ENCODE data around the gene NRBF2.
"Not testable (repeated sequence)": the region's sequence is repeated elsewhere in the genome, so short reads cannot be mapped to it uniquely, and the experiment has no call there.

Gene NRBF2

GRCh38 chr10:63133056-63133820 is at the start of gene NRBF2:
NRBF2 (plus strand) TSS chr10:63133328; CDS start chr10:63133471, 143 bp downstream.
- peak; percentile 99 for DNase-seq

GRCh38 chr10:63083406-63083805 is 49.7 kb upstream of the NRBF2 start:
- not testable (repeated sequence) for DNase-seq

GRCh38 chr10:63083904-63084689 is 49.0 kb upstream of the NRBF2 start:
- DNase-seq = peak; percentile 21

- DNase-seq = no peak
Measured at GRCh38 chr10:63084690-63085382, 48.3 kb upstream of the NRBF2 start.

GRCh38 chr10:63093227-63093626 is 39.9 kb upstream of the NRBF2 start:
- DNase-seq = no peak

GRCh38 chr10:63094405-63094804 is 38.7 kb upstream of the NRBF2 start:
- no peak for DNase-seq

- no peak for DNase-seq
Measured at GRCh38 chr10:63094881-63095280, 38.2 kb upstream of the NRBF2 start.

- no peak for DNase-seq
Measured at GRCh38 chr10:63099734-63100133, 33.4 kb upstream of the NRBF2 start.

GRCh38 chr10:63101091-63101490 is 32.0 kb upstream of the NRBF2 start:
- not testable (repeated sequence) for DNase-seq

GRCh38 chr10:63102279-63102883 is 30.7 kb upstream of the NRBF2 start:
- DNase-seq = not testable (repeated sequence)

- not testable (repeated sequence) for DNase-seq
Measured at GRCh38 chr10:63103178-63103577, 29.9 kb upstream of the NRBF2 start.

GRCh38 chr10:63103971-63104409 is 29.1 kb upstream of the NRBF2 start:
- DNase-seq = no peak

GRCh38 chr10:63105225-63106110 is 27.7 kb upstream of the NRBF2 start:
- no peak for DNase-seq

GRCh38 chr10:63106111-63106755 is 26.9 kb upstream of the NRBF2 start:
- DNase-seq = no peak

GRCh38 chr10:63107943-63108437 is 25.1 kb upstream of the NRBF2 start:
- no peak for DNase-seq

GRCh38 chr10:63110940-63111339 is 22.2 kb upstream of the NRBF2 start:
- DNase-seq = no peak

GRCh38 chr10:63114031-63114814 is 18.9 kb upstream of the NRBF2 start:
- DNase-seq = no peak

- DNase-seq = no peak
Measured at GRCh38 chr10:63115732-63116383, 17.3 kb upstream of the NRBF2 start.

- DNase-seq = no peak
Measured at GRCh38 chr10:63116452-63117072, 16.6 kb upstream of the NRBF2 start.

All from NCI-H1436 (cell line).